HFFc6 (cell line): Measurements from ENCODE around the gene GALNT14. TPM values are rescaled to one million over a fixed set of nuclear protein-coding genes. Genes with fewer than 3 reads are reported as not detected.

Experiments
- DNase-seq: peaks from one replicate; pipeline ENCODE4 v3.0.0-alpha.2; 2018
- H3K27ac Mint-ChIP-seq: 2 replicates; pipeline ENCODE4 v1.8.0; 2020; ENCODE audit warnings: mild to moderate bottlenecking, mixed read lengths
- H3K27me3 Mint-ChIP-seq: 2 replicates; pipeline ENCODE4 v1.8.0; 2021; ENCODE audit warnings: mild to moderate bottlenecking, moderate library complexity, mixed read lengths; ENCODE audit not compliant: insufficient read depth
- H3K36me3 Mint-ChIP-seq: 2 replicates; pipeline ENCODE4 v1.8.0; 2021; ENCODE audit warnings: low read depth, mixed read lengths
- H3K4me1 Mint-ChIP-seq: 2 replicates; pipeline ENCODE4 v1.8.0; 2020; ENCODE audit warnings: low read depth, mixed read lengths
- H3K4me3 Mint-ChIP-seq: 2 replicates; pipeline ENCODE4 v1.8.0; 2020; ENCODE audit warnings: mild to moderate bottlenecking, moderate library complexity, mixed read lengths
- H3K9me3 Mint-ChIP-seq: 2 replicates; pipeline ENCODE4 v1.8.0; 2020; ENCODE audit warnings: mild to moderate bottlenecking, mixed read lengths
- total RNA-seq, 6 experiments: library from RNA; stranded (reverse); fragmentation: NEBNext Ultra II Directional; extraction: Animal tissue kit (Norgen Biotek cat#: 25700); gene quantifications; 2 replicates in 1 of 6; 3 replicates in 5 of 6; pipeline ENCODE4 v1.2.3, GENCODE V29; 2021
- TF ChIP-seq, protein P1 (sequence below): fragments of 200-600 bp; sonication (generic); IDR thresholded peaks from 2 replicates; pipeline ENCODE4 v1.5.0; 2021; ENCODE audit warnings: antibody characterized with exemption, mild to moderate bottlenecking

GALNT14 gene
- total RNA-seq, 6 experiments from 2014 or later, result 0.11 to 1.0 (median 0.25) TPM; not detected in 1

- Mint-ChIP-seq H3K4me1 (peaks cover 15% of the 10 kb centered on the region), H3K27me3 (peaks cover 11% of the 10 kb centered on the region; the same call in 1 of the 2 replicates), H3K9me3 (no peaks in the 10 kb centered on the region), H3K4me3 (no peak overlapping the region), H3K27ac (no peak overlapping the region), H3K36me3 (no peaks in the 10 kb centered on the region)
- TF ChIP-seq, protein P1, sequence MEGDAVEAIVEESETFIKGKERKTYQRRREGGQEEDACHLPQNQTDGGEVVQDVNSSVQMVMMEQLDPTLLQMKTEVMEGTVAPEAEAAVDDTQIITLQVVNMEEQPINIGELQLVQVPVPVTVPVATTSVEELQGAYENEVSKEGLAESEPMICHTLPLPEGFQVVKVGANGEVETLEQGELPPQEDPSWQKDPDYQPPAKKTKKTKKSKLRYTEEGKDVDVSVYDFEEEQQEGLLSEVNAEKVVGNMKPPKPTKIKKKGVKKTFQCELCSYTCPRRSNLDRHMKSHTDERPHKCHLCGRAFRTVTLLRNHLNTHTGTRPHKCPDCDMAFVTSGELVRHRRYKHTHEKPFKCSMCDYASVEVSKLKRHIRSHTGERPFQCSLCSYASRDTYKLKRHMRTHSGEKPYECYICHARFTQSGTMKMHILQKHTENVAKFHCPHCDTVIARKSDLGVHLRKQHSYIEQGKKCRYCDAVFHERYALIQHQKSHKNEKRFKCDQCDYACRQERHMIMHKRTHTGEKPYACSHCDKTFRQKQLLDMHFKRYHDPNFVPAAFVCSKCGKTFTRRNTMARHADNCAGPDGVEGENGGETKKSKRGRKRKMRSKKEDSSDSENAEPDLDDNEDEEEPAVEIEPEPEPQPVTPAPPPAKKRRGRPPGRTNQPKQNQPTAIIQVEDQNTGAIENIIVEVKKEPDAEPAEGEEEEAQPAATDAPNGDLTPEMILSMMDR, result no peak
- no peak for DNase-seq
These were observed 160.2 kb downstream of the GALNT14 start for GRCh38 chr2:30978044-30978443.

GRCh38 chr2:30975156-30975555, 163.1 kb downstream of the GALNT14 start:
- Mint-ChIP-seq H3K27ac (no peak overlapping the region), H3K9me3 (no peaks in the 10 kb centered on the region), H3K4me1 (peaks cover 24% of the 10 kb centered on the region), H3K36me3 (no peaks in the 10 kb centered on the region), H3K27me3 (peaks cover 11% of the 10 kb centered on the region; the same call in 1 of the 2 replicates), H3K4me3 (no peak overlapping the region)
- DNase-seq, result no peak
- TF ChIP-seq, protein P1, result no peak

DNA sequence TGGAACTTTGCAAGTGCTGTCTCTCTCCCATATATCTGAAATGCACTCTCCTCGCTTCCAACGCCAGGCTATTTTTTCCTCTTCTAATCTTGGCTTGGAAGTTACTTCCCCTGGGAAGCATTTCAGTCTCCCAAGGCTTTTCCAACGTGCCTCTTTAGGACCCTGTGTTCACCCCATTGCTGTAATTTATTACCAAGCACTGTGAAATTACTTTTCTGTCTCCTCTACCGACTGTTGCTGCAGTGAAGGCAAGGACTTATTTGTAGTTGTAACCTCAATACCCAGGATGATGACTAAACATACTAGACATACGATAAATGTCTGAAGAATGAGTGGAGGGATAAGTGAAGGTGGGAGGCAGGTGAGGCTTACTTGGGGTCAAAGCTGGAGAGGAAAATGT, 163.7 kb downstream of the GALNT14 start:
- Mint-ChIP-seq H3K27ac (no peak overlapping the region), H3K4me1 (peaks cover 18% of the 10 kb centered on the region), H3K4me3 (no peak overlapping the region)

DNA sequence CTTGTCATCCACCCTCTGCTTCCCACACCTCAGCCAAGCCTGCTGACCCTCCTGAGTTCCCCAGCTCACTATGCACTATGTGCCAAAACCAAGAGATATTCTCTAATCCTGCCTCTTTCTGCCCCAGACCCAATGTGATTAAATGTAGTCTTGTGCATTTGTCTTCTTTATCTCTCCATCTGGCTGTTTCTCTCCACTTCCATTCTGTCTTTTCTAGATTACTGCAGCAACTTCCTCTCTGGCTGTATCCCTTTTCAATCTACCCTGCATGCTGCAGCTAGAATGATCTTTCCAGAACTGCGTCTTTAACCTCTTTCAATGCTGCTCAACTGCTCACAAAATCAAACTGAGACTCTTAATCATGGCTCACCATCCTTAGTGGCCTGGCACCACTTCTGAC, 164.1 kb downstream of the GALNT14 start:
- DNase-seq, result no peak
- TF ChIP-seq, protein P1, result no peak

More for the DNA sequence above, 163.7 kb downstream of the GALNT14 start:
- Mint-ChIP-seq H3K9me3 (no peaks in the 10 kb centered on the region), H3K27me3 (peaks cover 11% of the 10 kb centered on the region; the same call in 1 of the 2 replicates), H3K36me3 (no peaks in the 10 kb centered on the region)
- TF ChIP-seq, protein P1, result no peak
- DNase-seq, result no peak

GRCh38 chr2:30971231-30972025, 166.8 kb downstream of the GALNT14 start:
- TF ChIP-seq, protein P1, result no peak
- Mint-ChIP-seq H3K36me3 (no peaks in the 10 kb centered on the region), H3K4me1 (peaks cover 11% of the 10 kb centered on the region; the same call in 1 of the 2 replicates), H3K9me3 (no peaks in the 10 kb centered on the region; the same call in 1 of the 2 replicates), H3K27ac (no peak overlapping the region), H3K4me3 (peak overlapping the region; percentile 24; the same call in 1 of the 2 replicates), H3K27me3 (peaks cover 10% of the 10 kb centered on the region)
- DNase-seq, result no peak

More for the DNA sequence above, 164.1 kb downstream of the GALNT14 start:
- no peaks in the 10 kb centered on the region for H3K36me3 Mint-ChIP-seq
- peaks cover 12% of the 10 kb centered on the region; the same call in 1 of the 2 replicates for H3K27me3 Mint-ChIP-seq
- H3K4me1 Mint-ChIP-seq, result peaks cover 13% of the 10 kb centered on the region; the same call in 1 of the 2 replicates
- no peaks in the 10 kb centered on the region for H3K9me3 Mint-ChIP-seq
- no peak overlapping the region for H3K27ac Mint-ChIP-seq
- H3K4me3 Mint-ChIP-seq, result no peak overlapping the region
